ENCODE data around the gene SLC39A1.
A peak's percentile ranks its signal among the peaks of the same experiment; 100 is the strongest.

The SLC39A1 gene

GRCh38 chr1:153973071-153973470, 9.7 kb upstream of the SLC39A1 start:
- H3K27ac ChIP-seq (ENCODE audit: low read length), result no peak overlapping the region
- no peaks in the 10 kb centered on the region for H3K9me3 ChIP-seq (ENCODE audit: insufficient read depth, low read length, severe bottlenecking)
- H3K79me2 ChIP-seq (ENCODE audit: insufficient read depth, low read length), result peaks cover 37% of the 10 kb centered on the region
- no peaks in the 10 kb centered on the region for H3K27me3 ChIP-seq (ENCODE audit: insufficient read depth, low read length, poor library complexity)
- no peak overlapping the region for H2AFZ ChIP-seq (ENCODE audit: low read depth, low read length)
- no peak overlapping the region for H3K4me2 ChIP-seq (ENCODE audit: insufficient read depth, low read length)
- ATAC-seq (ENCODE audit: insufficient read depth, low read depth), result no peak
- no peak for DNase-seq
- H3K36me3 ChIP-seq (ENCODE audit: insufficient read depth, low read length), result peaks cover 31% of the 10 kb centered on the region
- H3K9ac ChIP-seq (ENCODE audit: low read depth, low read length), result no peak overlapping the region
- H3K4me3 ChIP-seq (ENCODE audit: low read depth in 1 of 2, low read length in 2 of 2), result no peak overlapping the region
- TF ChIP-seq CTCF (IDR thresholded peaks at IDR 0.05; ENCODE audit: borderline replicate concordance, extremely low read depth, low read length, poor library complexity, severe bottlenecking), result no peak
- no peak for TF ChIP-seq EZH2 (IDR thresholded peaks at IDR 0.05; ENCODE audit: borderline replicate concordance, low read depth, low read length, severe bottlenecking)
- peaks cover 54% of the 10 kb centered on the region for H3K4me1 ChIP-seq (ENCODE audit: insufficient read depth, low read length)
- 0 out of 2 replicates have a peak, but pooled peaks cover 3% of the 10 kb centered on the region for H4K20me1 ChIP-seq (ENCODE audit: insufficient read depth, low read length)

DNA sequence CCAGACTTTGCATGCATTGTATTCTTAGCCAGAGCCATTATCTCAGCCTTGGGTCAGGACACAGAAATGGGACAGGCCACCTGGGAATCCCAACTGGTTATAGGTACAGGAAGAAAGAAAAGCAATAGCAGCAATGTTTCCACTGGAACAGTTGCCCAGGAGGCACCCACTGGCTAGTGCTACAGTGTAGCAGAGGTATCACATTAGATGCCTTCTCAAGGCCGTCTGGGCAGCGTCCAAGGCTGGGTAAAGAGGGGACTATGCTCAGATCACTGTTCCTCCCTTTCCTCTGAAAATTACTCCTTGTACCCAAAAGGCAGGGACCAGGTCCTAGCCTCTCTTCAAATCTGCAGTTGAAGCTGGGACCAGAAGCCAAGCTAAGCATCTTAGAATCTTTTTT, 7.0 kb upstream of the SLC39A1 start:
- TF ChIP-seq CTCF (IDR thresholded peaks at IDR 0.05; ENCODE audit: borderline replicate concordance, extremely low read depth, low read length, poor library complexity, severe bottlenecking), result no peak
- TF ChIP-seq EZH2 (IDR thresholded peaks at IDR 0.05; ENCODE audit: borderline replicate concordance, low read depth, low read length, severe bottlenecking), result no peak
- no peaks in the 10 kb centered on the region for H4K20me1 ChIP-seq (ENCODE audit: insufficient read depth, low read length)
- no peak overlapping the region for H2AFZ ChIP-seq (ENCODE audit: low read depth, low read length)
- peaks cover 22% of the 10 kb centered on the region for H3K36me3 ChIP-seq (ENCODE audit: insufficient read depth, low read length)
- H3K27me3 ChIP-seq (ENCODE audit: insufficient read depth, low read length, poor library complexity), result no peaks in the 10 kb centered on the region
- ATAC-seq (ENCODE audit: insufficient read depth, low read depth), result no peak
- H3K9ac ChIP-seq (ENCODE audit: low read depth, low read length), result no peak overlapping the region
- DNase-seq, result no peak
- H3K27ac ChIP-seq (ENCODE audit: low read length), result no peak overlapping the region
- no peak overlapping the region for H3K4me2 ChIP-seq (ENCODE audit: insufficient read depth, low read length)
- H3K9me3 ChIP-seq (ENCODE audit: insufficient read depth, low read length, severe bottlenecking), result no peaks in the 10 kb centered on the region
- peaks cover 35% of the 10 kb centered on the region for H3K79me2 ChIP-seq (ENCODE audit: insufficient read depth, low read length)
- H3K4me3 ChIP-seq (ENCODE audit: low read depth in 1 of 2, low read length in 2 of 2), result no peak overlapping the region
- peaks cover 53% of the 10 kb centered on the region for H3K4me1 ChIP-seq (ENCODE audit: insufficient read depth, low read length)

GRCh38 chr1:153968972-153969371, 5.6 kb upstream of the SLC39A1 start:
- ATAC-seq (ENCODE audit: insufficient read depth, low read depth), result no peak
- Histone ChIP-seq H3K27ac (ENCODE audit: low read length) (no peak overlapping the region), H4K20me1 (ENCODE audit: insufficient read depth, low read length) (no peaks in the 10 kb centered on the region), H3K4me3 (ENCODE audit: low read depth in 1 of 2, low read length in 2 of 2) (peak overlapping the region in 1 of 2 experiments; percentile 81; a peak in 1 of 4 replicates), H3K4me2 (ENCODE audit: insufficient read depth, low read length) (peak overlapping the region; percentile 93), H3K79me2 (ENCODE audit: insufficient read depth, low read length) (peaks cover 41% of the 10 kb centered on the region), H3K9ac (ENCODE audit: low read depth, low read length) (peak overlapping the region; percentile 69), H3K27me3 (ENCODE audit: insufficient read depth, low read length, poor library complexity) (no peaks in the 10 kb centered on the region), H3K9me3 (ENCODE audit: insufficient read depth, low read length, severe bottlenecking) (no peaks in the 10 kb centered on the region), H2AFZ (ENCODE audit: low read depth, low read length) (no peak overlapping the region), H3K4me1 (ENCODE audit: insufficient read depth, low read length) (peaks cover 61% of the 10 kb centered on the region), H3K36me3 (ENCODE audit: insufficient read depth, low read length) (peaks cover 9% of the 10 kb centered on the region)
- TF ChIP-seq CTCF (IDR thresholded peaks at IDR 0.05; ENCODE audit: borderline replicate concordance, extremely low read depth, low read length, poor library complexity, severe bottlenecking) (no peak), EZH2 (IDR thresholded peaks at IDR 0.05; ENCODE audit: borderline replicate concordance, low read depth, low read length, severe bottlenecking) (no peak)
- no peak for DNase-seq

GRCh38 chr1:153968408-153968807, 5.1 kb upstream of the SLC39A1 start:
- Histone ChIP-seq H3K4me1 (ENCODE audit: insufficient read depth, low read length) (peaks cover 64% of the 10 kb centered on the region), H3K4me2 (ENCODE audit: insufficient read depth, low read length) (peak overlapping the region; percentile 93), H3K9me3 (ENCODE audit: insufficient read depth, low read length, severe bottlenecking) (no peaks in the 10 kb centered on the region), H3K79me2 (ENCODE audit: insufficient read depth, low read length) (peaks cover 46% of the 10 kb centered on the region), H3K27me3 (ENCODE audit: insufficient read depth, low read length, poor library complexity) (no peaks in the 10 kb centered on the region), H4K20me1 (ENCODE audit: insufficient read depth, low read length) (no peaks in the 10 kb centered on the region), H3K27ac (ENCODE audit: low read length) (peak overlapping the region; percentile 92), H3K36me3 (ENCODE audit: insufficient read depth, low read length) (peaks cover 3% of the 10 kb centered on the region), H3K9ac (ENCODE audit: low read depth, low read length) (peak overlapping the region; percentile 69), H2AFZ (ENCODE audit: low read depth, low read length) (peak overlapping the region; percentile 85; the same call in 1 of the 2 replicates), H3K4me3 (ENCODE audit: low read depth in 1 of 2, low read length in 2 of 2) (peak overlapping the region; percentile 65 to 81; a peak in 3 of 4 replicates)
- no peak for TF ChIP-seq EZH2 (IDR thresholded peaks at IDR 0.05; ENCODE audit: borderline replicate concordance, low read depth, low read length, severe bottlenecking)
- no peak for TF ChIP-seq CTCF (IDR thresholded peaks at IDR 0.05; ENCODE audit: borderline replicate concordance, extremely low read depth, low read length, poor library complexity, severe bottlenecking)
- no peak for DNase-seq
- no peak for ATAC-seq (ENCODE audit: insufficient read depth, low read depth)
